Upper lobe of right lung (tissue), 1 donor: ENCODE data around the gene GTF3C5. TPM values are rescaled to one million over a fixed set of nuclear protein-coding genes. Genes with fewer than 3 reads are reported as not detected.

Experiments
- ATAC-seq: fragments of 200-7000 bp; cut with Tn5 transposase; one replicate; pipeline ENCODE4 v1.9.1; 2020; ENCODE audit warnings: mild to moderate bottlenecking, moderate library complexity
- DNase-seq: peaks from one replicate; pipeline ENCODE4 v3.0.0-alpha.2; 2020
- H3K27ac ChIP-seq: fragments of 200-600 bp; one replicate; pipeline ENCODE4 v1.8.0; 2022
- H3K27me3 ChIP-seq: fragments of 200-600 bp; one replicate; pipeline ENCODE4 v1.8.0; 2022; ENCODE audit warnings: mild to moderate bottlenecking
- H3K36me3 ChIP-seq: fragments of 200-600 bp; one replicate; pipeline ENCODE4 v1.8.0; 2022
- H3K4me1 ChIP-seq: fragments of 200-600 bp; one replicate; pipeline ENCODE4 v1.8.0; 2022
- H3K4me3 ChIP-seq: fragments of 200-600 bp; one replicate; pipeline ENCODE4 v1.8.0; 2022; ENCODE audit warnings: mild to moderate bottlenecking
- H3K9me3 ChIP-seq: fragments of 200-600 bp; one replicate; pipeline ENCODE4 v1.8.0; 2022
- CTCF ChIP-seq: fragments of 200-600 bp; IDR thresholded peaks from one replicate; pipeline ENCODE4 v1.8.0; 2022; ENCODE audit warnings: antibody characterized with exemption
- intact Hi-C: fragments of 100-400 bp; cut with DNase I; formaldehyde crosslinking; loops from one replicate; pipeline ENCODE4 v1.11.0; 2022
- total RNA-seq: library from RNA; stranded (reverse); fragmentation: NEBNext Ultra II Directional; extraction: Animal tissue kit (Norgen Biotek cat#: 25700); gene quantifications from one replicate; pipeline ENCODE4 v1.2.1, GENCODE V29; 2021
- donor health status: DM: no; HTN: yes; CAD: no; lungs with severe emphysema.

Gene GTF3C5
- total RNA-seq, 1 donor from 2014 or later: 41.7 TPM

- no peak for TF ChIP-seq CTCF
- Histone ChIP-seq H3K27ac (no peak overlapping the region), H3K36me3 (peaks cover 28% of the 10 kb centered on the region), H3K4me1 (no peaks in the 10 kb centered on the region), H3K9me3 (no peaks in the 10 kb centered on the region), H3K4me3 (no peak overlapping the region), H3K27me3 (no peaks in the 10 kb centered on the region)
- intact Hi-C loops: no loop called here
- no peak for DNase-seq
- no peak for ATAC-seq
These were observed 64.1 kb downstream of the GTF3C5 start for GRCh38 chr9:133094842-133095393.

GRCh38 chr9:133098104-133098754 is 67.4 kb downstream of the GTF3C5 start:
- Histone ChIP-seq H3K9me3 (no peaks in the 10 kb centered on the region), H3K4me1 (no peaks in the 10 kb centered on the region), H3K4me3 (no peak overlapping the region), H3K36me3 (peaks cover 61% of the 10 kb centered on the region), H3K27ac (no peak overlapping the region), H3K27me3 (no peaks in the 10 kb centered on the region)
- intact Hi-C loops: no loop called here
- DNase-seq: peak; percentile 61
- no peak for TF ChIP-seq CTCF
- no peak for ATAC-seq

- Histone ChIP-seq H3K4me1 (no peaks in the 10 kb centered on the region), H3K4me3 (no peak overlapping the region), H3K27ac (no peak overlapping the region), H3K36me3 (peaks cover 67% of the 10 kb centered on the region), H3K9me3 (no peaks in the 10 kb centered on the region), H3K27me3 (no peaks in the 10 kb centered on the region)
- no peak for ATAC-seq
- intact Hi-C loops: no loop called here
- peak; percentile 33 for DNase-seq
- no peak for TF ChIP-seq CTCF
These were observed 68.1 kb downstream of the GTF3C5 start for GRCh38 chr9:133098871-133099270.

GRCh38 chr9:133099726-133100505 is 69.1 kb downstream of the GTF3C5 start:
- no peaks in the 10 kb centered on the region for H3K27me3 ChIP-seq
- H3K9me3 ChIP-seq: no peaks in the 10 kb centered on the region
- H3K27ac ChIP-seq: no peak overlapping the region
- intact Hi-C loops: no loop called here
- no peak overlapping the region for H3K4me3 ChIP-seq
- ATAC-seq (no peak), DNase-seq (peak; percentile 59)
- no peaks in the 10 kb centered on the region for H3K4me1 ChIP-seq
- H3K36me3 ChIP-seq: peaks cover 76% of the 10 kb centered on the region
- TF ChIP-seq CTCF: no peak

GRCh38 chr9:133100506-133101355 is 69.9 kb downstream of the GTF3C5 start:
- Histone ChIP-seq H3K36me3 (peaks cover 82% of the 10 kb centered on the region), H3K4me1 (no peaks in the 10 kb centered on the region), H3K27ac (no peak overlapping the region), H3K9me3 (no peaks in the 10 kb centered on the region), H3K27me3 (no peaks in the 10 kb centered on the region), H3K4me3 (no peak overlapping the region)
- intact Hi-C loops: no loop called here
- no peak for TF ChIP-seq CTCF
- no peak for ATAC-seq
- peak; percentile 52 for DNase-seq
